Uterus (tissue), 2 donors: ENCODE measurements around the gene PRKAR1B.

Experiments used
- POLR2A ChIP-seq, 2 donors: fragments of 450-650 bp; IDR thresholded peaks; one replicate each; pipeline ENCODE4 v1.6.1; 2016; ENCODE audit warnings: antibody characterized with exemption in 2 of 2, mild to moderate bottlenecking in 1 of 2, moderate library complexity in 1 of 2
- TF ChIP-seq, protein P1 (sequence below), 4 experiments: fragments of 200-600 bp in 2 of 4; fragments of 450-650 bp in 2 of 4; sonication (generic) in 2 of 4; IDR thresholded peaks; one replicate each; pipeline ENCODE4 v1.5.1; 2016 to 2019; ENCODE audit warnings: antibody characterized with exemption in 4 of 4, mild to moderate bottlenecking in 2 of 4, moderate library complexity in 1 of 4

DNA sequence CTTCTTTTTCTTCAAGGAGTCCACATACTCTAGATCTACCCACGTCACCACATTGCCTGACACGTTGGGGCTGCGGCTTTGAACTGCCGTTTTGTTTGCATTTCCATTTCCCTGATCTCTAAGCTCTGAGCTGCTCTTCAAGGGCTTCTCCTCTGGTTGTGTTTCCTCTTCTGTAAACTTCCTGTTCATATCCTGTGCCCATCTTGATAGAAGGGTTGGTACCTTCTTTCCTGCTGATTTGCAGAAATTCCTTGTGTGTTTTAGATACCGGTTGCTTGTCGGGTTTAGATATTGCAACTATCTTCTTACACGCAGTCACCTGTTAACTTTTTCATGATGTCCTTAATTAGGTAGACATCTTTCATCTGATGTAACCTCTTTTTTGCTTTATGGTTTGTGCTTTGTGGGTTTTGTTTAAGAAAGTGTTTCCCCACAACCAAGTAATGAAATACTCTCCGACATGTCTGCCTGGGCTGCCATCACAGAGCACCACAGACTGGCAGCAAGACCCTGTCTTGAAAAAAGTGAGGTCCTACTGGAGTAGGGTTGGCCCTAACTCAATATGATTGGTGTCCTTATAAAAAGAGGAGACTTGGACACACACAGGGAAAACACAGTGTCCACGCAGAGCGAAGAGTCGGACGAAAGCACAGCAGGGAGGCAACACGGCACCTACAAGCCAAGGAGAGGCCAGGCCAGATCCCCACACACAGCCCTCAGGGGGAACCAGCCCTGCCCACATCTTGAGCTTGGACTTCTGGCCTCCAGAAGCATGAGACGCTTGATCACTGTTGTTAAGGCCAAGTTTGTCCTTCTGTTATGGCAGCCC, 108.3 kb downstream of the PRKAR1B start:
- TF ChIP-seq POLR2A (IDR thresholded peaks at IDR 0.05): no peak
- TF ChIP-seq, protein P1, sequence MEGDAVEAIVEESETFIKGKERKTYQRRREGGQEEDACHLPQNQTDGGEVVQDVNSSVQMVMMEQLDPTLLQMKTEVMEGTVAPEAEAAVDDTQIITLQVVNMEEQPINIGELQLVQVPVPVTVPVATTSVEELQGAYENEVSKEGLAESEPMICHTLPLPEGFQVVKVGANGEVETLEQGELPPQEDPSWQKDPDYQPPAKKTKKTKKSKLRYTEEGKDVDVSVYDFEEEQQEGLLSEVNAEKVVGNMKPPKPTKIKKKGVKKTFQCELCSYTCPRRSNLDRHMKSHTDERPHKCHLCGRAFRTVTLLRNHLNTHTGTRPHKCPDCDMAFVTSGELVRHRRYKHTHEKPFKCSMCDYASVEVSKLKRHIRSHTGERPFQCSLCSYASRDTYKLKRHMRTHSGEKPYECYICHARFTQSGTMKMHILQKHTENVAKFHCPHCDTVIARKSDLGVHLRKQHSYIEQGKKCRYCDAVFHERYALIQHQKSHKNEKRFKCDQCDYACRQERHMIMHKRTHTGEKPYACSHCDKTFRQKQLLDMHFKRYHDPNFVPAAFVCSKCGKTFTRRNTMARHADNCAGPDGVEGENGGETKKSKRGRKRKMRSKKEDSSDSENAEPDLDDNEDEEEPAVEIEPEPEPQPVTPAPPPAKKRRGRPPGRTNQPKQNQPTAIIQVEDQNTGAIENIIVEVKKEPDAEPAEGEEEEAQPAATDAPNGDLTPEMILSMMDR (IDR thresholded peaks at IDR 0.05): no peak
